HEK293 (cell line): Measurements from ENCODE around the gene ZNF236.

Source experiments
- CTCF ChIA-PET: fragments of 350-600 bp; formaldehyde crosslinking; extraction: SDS; loops from one replicate; lab custom pipeline; 2021; ENCODE audit warnings: antibody characterized with exemption; lab: Yijun Ruan, JAX
- POLR2A ChIA-PET: fragments of 300-600 bp; formaldehyde crosslinking; extraction: SDS; loops from one replicate; lab custom pipeline; 2020; ENCODE audit warnings: antibody characterized with exemption, inconsistent platforms; lab: Yijun Ruan, JAX
- H3K27ac ChIP-seq: fragments of 200-500 bp; sonication (Bioruptor generic); 2 replicates; pipeline ENCODE4 v1.5.1; 2014; ENCODE audit warnings: low read depth, low read length, control low read depth, inconsistent platforms; ENCODE audit errors: extremely low read depth
- H3K36me3 ChIP-seq, 2 experiments: fragments of 200-500 bp in 1 of 2; sonication (Bioruptor generic) in 1 of 2; 1 replicate in 1 of 2; 2 replicates in 1 of 2; pipeline ENCODE4 v1.5.1; 2014 to 2017; ENCODE audit warnings: inconsistent platforms in 2 of 2, low read length in 2 of 2; ENCODE audit not compliant: control insufficient read depth in 2 of 2, insufficient read depth in 1 of 2
- H3K4me1 ChIP-seq: fragments of 200-500 bp; sonication (Bioruptor generic); 2 replicates; pipeline ENCODE4 v1.5.1; 2014; ENCODE audit warnings: mild to moderate bottlenecking, low read length, inconsistent platforms; ENCODE audit not compliant: control insufficient read depth, insufficient read depth
- H3K4me3 ChIP-seq: 2 replicates; pipeline ENCODE4 v1.5.1; 2011; ENCODE audit warnings: low read depth, mild to moderate bottlenecking, control low read depth, low read length, moderate library complexity
- H3K9me3 ChIP-seq: fragments of 200-500 bp; sonication (Bioruptor generic); 2 replicates; pipeline ENCODE4 v1.5.1; 2014; ENCODE audit warnings: low read depth, low read length, inconsistent platforms; ENCODE audit not compliant: control insufficient read depth, insufficient read depth
- BCL11A ChIP-seq: fragments of 450-650 bp; formaldehyde crosslinking; IDR thresholded peaks from 2 replicates; pipeline ENCODE4 v1.5.1; 2016; ENCODE audit warnings: low read depth, missing biosample characterization, missing genetic modification characterization
- GFI1B ChIP-seq: fragments of 450-650 bp; formaldehyde crosslinking; IDR thresholded peaks from 2 replicates; pipeline ENCODE4 v1.5.1; 2016; ENCODE audit warnings: missing biosample characterization, missing genetic modification characterization
- HOXA7 ChIP-seq: sonication (generic); formaldehyde crosslinking; IDR thresholded peaks from 2 replicates; pipeline ENCODE4 v1.8.1; 2022; ENCODE audit warnings: missing genetic modification reagents, borderline replicate concordance
- PRDM2 ChIP-seq: fragments of 450-650 bp; formaldehyde crosslinking; IDR thresholded peaks from 2 replicates; pipeline ENCODE4 v1.5.1; 2016; ENCODE audit warnings: missing biosample characterization, missing genetic modification characterization, borderline replicate concordance
- SP2 ChIP-seq: fragments of 450-650 bp; formaldehyde crosslinking; IDR thresholded peaks from 2 replicates; pipeline ENCODE4 v1.5.1; 2016; ENCODE audit warnings: missing biosample characterization, missing genetic modification characterization
- ZNF16 ChIP-seq: fragments of 450-650 bp; formaldehyde crosslinking; IDR thresholded peaks from 2 replicates; pipeline ENCODE4 v1.5.1; 2016; ENCODE audit warnings: low read depth, missing biosample characterization, missing genetic modification characterization
- ZNF341 ChIP-seq: fragments of 450-650 bp; formaldehyde crosslinking; IDR thresholded peaks from 2 replicates; pipeline ENCODE4; 2016; ENCODE audit warnings: low read depth, missing biosample characterization, missing genetic modification characterization
- ZNF530 ChIP-seq: fragments of 450-650 bp; formaldehyde crosslinking; IDR thresholded peaks from 2 replicates; pipeline ENCODE4 v1.5.1; 2016; ENCODE audit warnings: low read depth, missing biosample characterization, missing genetic modification characterization
- ZNF560 ChIP-seq: fragments of 450-650 bp; formaldehyde crosslinking; IDR thresholded peaks from 2 replicates; pipeline ENCODE4 v1.5.1; 2017; ENCODE audit warnings: missing biosample characterization, missing genetic modification characterization, borderline replicate concordance
- ZNF561 ChIP-seq: fragments of 450-650 bp; IDR thresholded peaks from 2 replicates; pipeline ENCODE4 v1.5.1; 2018; ENCODE audit warnings: missing biosample characterization, missing genetic modification characterization, borderline replicate concordance
- ZNF837 ChIP-seq: fragments of 450-650 bp; formaldehyde crosslinking; IDR thresholded peaks from 2 replicates; pipeline ENCODE4 v1.5.1; 2016; ENCODE audit warnings: missing biosample characterization, missing genetic modification characterization
- ZSCAN16 ChIP-seq: fragments of 450-650 bp; formaldehyde crosslinking; IDR thresholded peaks from 2 replicates; pipeline ENCODE4 v1.5.1; 2016; ENCODE audit warnings: missing biosample characterization, missing genetic modification characterization
- TF ChIP-seq, protein P1 (sequence below): fragments of 450-650 bp; formaldehyde crosslinking; conservative IDR thresholded peaks from 2 replicates; pipeline ENCODE4 v1.5.1; 2016; ENCODE audit warnings: low read depth, missing biosample characterization, missing genetic modification characterization
- TF ChIP-seq, protein P2 (sequence below): fragments of 450-650 bp; formaldehyde crosslinking; optimal IDR thresholded peaks from 2 replicates; pipeline ENCODE3; 2016; ENCODE audit warnings: missing biosample characterization, mild to moderate bottlenecking, missing genetic modification characterization
- TF ChIP-seq, protein P3 (sequence below): fragments of 450-650 bp; formaldehyde crosslinking; IDR thresholded peaks from 2 replicates; pipeline ENCODE4 v1.5.1; 2017; ENCODE audit warnings: missing biosample characterization, missing genetic modification characterization
- TF ChIP-seq, protein P4 (sequence below): fragments of 450-650 bp; formaldehyde crosslinking; IDR thresholded peaks from 2 replicates; pipeline ENCODE4 v1.5.1; 2016; ENCODE audit warnings: missing biosample characterization, missing genetic modification characterization
- TF ChIP-seq, protein P5 (sequence below): fragments of 450-650 bp; formaldehyde crosslinking; IDR thresholded peaks from 2 replicates; pipeline ENCODE4 v1.5.1; 2017; ENCODE audit warnings: missing biosample characterization, missing genetic modification characterization

Gene ZNF236

GRCh38 chr18:76993573-76993972 lies 171.2 kb downstream of the ZNF236 start (continued):
- no peak for TF ChIP-seq PRDM2 (tag by site-specific recombination)
- no peak for TF ChIP-seq GFI1B (tag by site-specific recombination)
- TF ChIP-seq, protein P1, sequence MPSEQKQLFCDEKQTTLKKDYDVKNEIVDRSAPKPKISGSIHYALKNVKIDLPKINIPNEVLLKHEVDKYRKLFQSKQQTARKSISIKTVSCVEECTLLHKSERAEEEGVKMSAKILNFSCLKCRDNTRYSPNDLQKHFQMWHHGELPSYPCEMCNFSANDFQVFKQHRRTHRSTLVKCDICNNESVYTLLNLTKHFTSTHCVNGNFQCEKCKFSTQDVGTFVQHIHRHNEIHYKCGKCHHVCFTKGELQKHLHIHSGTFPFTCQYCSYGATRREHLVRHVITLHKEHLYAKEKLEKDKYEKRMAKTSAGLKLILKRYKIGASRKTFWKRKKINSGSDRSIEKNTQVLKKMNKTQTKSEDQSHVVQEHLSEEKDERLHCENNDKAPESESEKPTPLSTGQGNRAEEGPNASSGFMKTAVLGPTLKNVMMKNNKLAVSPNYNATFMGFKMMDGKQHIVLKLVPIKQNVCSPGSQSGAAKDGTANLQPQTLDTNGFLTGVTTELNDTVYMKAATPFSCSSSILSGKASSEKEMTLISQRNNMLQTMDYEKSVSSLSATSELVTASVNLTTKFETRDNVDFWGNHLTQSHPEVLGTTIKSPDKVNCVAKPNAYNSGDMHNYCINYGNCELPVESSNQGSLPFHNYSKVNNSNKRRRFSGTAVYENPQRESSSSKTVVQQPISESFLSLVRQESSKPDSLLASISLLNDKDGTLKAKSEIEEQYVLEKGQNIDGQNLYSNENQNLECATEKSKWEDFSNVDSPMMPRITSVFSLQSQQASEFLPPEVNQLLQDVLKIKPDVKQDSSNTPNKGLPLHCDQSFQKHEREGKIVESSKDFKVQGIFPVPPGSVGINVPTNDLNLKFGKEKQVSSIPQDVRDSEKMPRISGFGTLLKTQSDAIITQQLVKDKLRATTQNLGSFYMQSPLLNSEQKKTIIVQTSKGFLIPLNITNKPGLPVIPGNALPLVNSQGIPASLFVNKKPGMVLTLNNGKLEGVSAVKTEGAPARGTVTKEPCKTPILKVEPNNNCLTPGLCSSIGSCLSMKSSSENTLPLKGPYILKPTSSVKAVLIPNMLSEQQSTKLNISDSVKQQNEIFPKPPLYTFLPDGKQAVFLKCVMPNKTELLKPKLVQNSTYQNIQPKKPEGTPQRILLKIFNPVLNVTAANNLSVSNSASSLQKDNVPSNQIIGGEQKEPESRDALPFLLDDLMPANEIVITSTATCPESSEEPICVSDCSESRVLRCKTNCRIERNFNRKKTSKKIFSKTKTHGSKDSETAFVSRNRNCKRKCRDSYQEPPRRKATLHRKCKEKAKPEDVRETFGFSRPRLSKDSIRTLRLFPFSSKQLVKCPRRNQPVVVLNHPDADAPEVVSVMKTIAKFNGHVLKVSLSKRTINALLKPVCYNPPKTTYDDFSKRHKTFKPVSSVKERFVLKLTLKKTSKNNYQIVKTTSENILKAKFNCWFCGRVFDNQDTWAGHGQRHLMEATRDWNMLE (tag by site-specific recombination): no peak
- no peak for TF ChIP-seq SP2 (tag by site-specific recombination)

DNA sequence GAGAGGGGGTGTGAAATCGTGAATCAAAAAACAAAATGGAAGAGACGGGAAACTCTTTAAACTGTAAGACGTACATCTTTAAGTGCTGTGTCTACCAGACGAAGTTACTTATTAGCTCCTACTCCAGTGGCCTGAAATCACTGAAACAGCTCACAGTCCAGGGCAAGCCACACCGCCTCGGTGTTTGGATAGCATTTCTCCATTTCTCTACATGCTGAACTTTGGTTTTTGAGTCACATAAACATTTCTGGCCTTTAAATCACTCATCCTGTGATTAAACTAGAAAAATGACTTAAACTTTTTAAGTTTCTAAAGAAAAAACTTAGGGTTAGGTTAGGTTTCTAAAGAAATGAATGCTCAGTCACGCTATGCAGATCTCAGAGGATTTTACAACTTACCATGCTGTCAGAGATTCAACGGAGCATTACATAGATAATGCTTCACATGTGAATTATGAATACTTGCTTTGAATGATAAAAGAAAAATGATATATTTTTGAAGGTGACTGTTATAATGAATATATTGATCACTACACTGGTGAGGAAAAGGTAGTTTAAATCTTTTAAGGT lies 171.8 kb downstream of the ZNF236 start:
- CTCF ChIA-PET: interaction anchor here (3.4 kb wide), 1 partner anchor 11 kb away, joined by 21 read pairs; no protein-coding TSS in a partner anchor
- Histone ChIP-seq H3K4me1 (peaks cover 4% of the 10 kb centered on the region), H3K36me3 (no peaks in the 10 kb centered on the region), H3K9me3 (no peaks in the 10 kb centered on the region), H3K4me3 (no peak overlapping the region), H3K27ac (no peak overlapping the region)
- POLR2A ChIA-PET: no interaction called here
- TF ChIP-seq HOXA7 (CRISPR knock-in tag) (no peak), ZNF16 (no peak), ZSCAN16 (tag by site-specific recombination) (no peak), ZNF341 (no peak), ZNF530 (tag by site-specific recombination) (no peak), ZNF561 (tag by site-specific recombination) (no peak), ZNF560 (tag by site-specific recombination) (no peak), BCL11A (tag by site-specific recombination) (no peak), ZNF837 (tag by site-specific recombination) (no peak)
- TF ChIP-seq, protein P2, sequence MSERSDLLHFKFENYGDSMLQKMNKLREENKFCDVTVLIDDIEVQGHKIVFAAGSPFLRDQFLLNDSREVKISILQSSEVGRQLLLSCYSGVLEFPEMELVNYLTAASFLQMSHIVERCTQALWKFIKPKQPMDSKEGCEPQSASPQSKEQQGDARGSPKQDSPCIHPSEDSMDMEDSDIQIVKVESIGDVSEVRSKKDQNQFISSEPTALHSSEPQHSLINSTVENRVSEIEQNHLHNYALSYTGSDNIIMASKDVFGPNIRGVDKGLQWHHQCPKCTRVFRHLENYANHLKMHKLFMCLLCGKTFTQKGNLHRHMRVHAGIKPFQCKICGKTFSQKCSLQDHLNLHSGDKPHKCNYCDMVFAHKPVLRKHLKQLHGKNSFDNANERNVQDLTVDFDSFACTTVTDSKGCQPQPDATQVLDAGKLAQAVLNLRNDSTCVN (tag by site-specific recombination): no peak
- TF ChIP-seq, protein P3, sequence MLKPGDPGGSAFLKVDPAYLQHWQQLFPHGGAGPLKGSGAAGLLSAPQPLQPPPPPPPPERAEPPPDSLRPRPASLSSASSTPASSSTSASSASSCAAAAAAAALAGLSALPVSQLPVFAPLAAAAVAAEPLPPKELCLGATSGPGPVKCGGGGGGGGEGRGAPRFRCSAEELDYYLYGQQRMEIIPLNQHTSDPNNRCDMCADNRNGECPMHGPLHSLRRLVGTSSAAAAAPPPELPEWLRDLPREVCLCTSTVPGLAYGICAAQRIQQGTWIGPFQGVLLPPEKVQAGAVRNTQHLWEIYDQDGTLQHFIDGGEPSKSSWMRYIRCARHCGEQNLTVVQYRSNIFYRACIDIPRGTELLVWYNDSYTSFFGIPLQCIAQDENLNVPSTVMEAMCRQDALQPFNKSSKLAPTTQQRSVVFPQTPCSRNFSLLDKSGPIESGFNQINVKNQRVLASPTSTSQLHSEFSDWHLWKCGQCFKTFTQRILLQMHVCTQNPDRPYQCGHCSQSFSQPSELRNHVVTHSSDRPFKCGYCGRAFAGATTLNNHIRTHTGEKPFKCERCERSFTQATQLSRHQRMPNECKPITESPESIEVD (tag by site-specific recombination): no peak
- TF ChIP-seq, protein P4, sequence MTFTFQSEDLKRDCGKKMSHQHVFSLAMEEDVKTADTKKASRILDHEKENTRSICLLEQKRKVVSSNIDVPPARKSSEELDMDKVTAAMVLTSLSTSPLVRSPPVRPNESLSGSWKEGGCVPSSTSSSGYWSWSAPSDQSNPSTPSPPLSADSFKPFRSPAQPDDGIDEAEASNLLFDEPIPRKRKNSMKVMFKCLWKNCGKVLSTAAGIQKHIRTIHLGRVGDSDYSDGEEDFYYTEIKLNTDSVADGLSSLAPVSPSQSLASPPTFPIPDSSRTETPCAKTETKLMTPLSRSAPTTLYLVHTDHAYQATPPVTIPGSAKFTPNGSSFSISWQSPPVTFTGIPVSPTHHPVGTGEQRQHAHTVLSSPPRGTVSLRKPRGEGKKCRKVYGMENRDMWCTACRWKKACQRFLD (tag by site-specific recombination): no peak
- TF ChIP-seq, protein P5, sequence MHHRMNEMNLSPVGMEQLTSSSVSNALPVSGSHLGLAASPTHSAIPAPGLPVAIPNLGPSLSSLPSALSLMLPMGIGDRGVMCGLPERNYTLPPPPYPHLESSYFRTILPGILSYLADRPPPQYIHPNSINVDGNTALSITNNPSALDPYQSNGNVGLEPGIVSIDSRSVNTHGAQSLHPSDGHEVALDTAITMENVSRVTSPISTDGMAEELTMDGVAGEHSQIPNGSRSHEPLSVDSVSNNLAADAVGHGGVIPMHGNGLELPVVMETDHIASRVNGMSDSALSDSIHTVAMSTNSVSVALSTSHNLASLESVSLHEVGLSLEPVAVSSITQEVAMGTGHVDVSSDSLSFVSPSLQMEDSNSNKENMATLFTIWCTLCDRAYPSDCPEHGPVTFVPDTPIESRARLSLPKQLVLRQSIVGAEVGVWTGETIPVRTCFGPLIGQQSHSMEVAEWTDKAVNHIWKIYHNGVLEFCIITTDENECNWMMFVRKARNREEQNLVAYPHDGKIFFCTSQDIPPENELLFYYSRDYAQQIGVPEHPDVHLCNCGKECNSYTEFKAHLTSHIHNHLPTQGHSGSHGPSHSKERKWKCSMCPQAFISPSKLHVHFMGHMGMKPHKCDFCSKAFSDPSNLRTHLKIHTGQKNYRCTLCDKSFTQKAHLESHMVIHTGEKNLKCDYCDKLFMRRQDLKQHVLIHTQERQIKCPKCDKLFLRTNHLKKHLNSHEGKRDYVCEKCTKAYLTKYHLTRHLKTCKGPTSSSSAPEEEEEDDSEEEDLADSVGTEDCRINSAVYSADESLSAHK (tag by site-specific recombination): no peak
